Stimulated activated naive CD8-positive, alpha-beta T cell treated with anti-CD3 and anti-CD28 coated beads, Interleukin-15, Interleukin-2, amounts not matched to agents 100 ng/mL and 50 ng/mL, for 24 hours (primary cell): Measurements from ENCODE around the gene MVB12B.
"Not testable (repeated sequence)": the region's sequence is repeated elsewhere in the genome, so short reads cannot be mapped to it uniquely, and the experiment has no call there.

Experiments
- H3K27ac Mint-ChIP-seq: one replicate; pipeline ENCODE4 v1.8.0; 2021; ENCODE audit warnings: mild to moderate bottlenecking, mixed read lengths
- H3K27me3 Mint-ChIP-seq: one replicate; pipeline ENCODE4 v1.8.0; 2021; ENCODE audit warnings: mixed read lengths
- H3K36me3 Mint-ChIP-seq: one replicate; pipeline ENCODE4 v1.8.0; 2021; ENCODE audit warnings: low read depth, mixed read lengths
- H3K4me1 Mint-ChIP-seq: one replicate; pipeline ENCODE4 v1.8.0; 2021; ENCODE audit warnings: low read depth, mixed read lengths
- H3K4me3 Mint-ChIP-seq: one replicate; pipeline ENCODE4 v1.8.0; 2021; ENCODE audit warnings: mild to moderate bottlenecking, mixed read lengths
- H3K9me3 Mint-ChIP-seq: one replicate; pipeline ENCODE4 v1.8.0; 2021; ENCODE audit warnings: mixed read lengths

Gene MVB12B

GRCh38 chr9:126536131-126536530, 209.5 kb downstream of the MVB12B start:
- Mint-ChIP-seq H3K27me3 (peaks cover 12% of the 10 kb centered on the region), H3K27ac (no peak overlapping the region), H3K36me3 (no peaks in the 10 kb centered on the region), H3K4me1 (no peaks in the 10 kb centered on the region), H3K9me3 (no peaks in the 10 kb centered on the region), H3K4me3 (no peak overlapping the region)

GRCh38 chr9:126536841-126537465, 210.3 kb downstream of the MVB12B start:
- Mint-ChIP-seq H3K4me1 (no peaks in the 10 kb centered on the region), H3K36me3 (no peaks in the 10 kb centered on the region), H3K9me3 (no peaks in the 10 kb centered on the region), H3K27ac (no peak overlapping the region), H3K27me3 (peaks cover 10% of the 10 kb centered on the region), H3K4me3 (no peak overlapping the region)

- no peak overlapping the region for H3K4me3 Mint-ChIP-seq
- peaks cover 10% of the 10 kb centered on the region for H3K27me3 Mint-ChIP-seq
- H3K4me1 Mint-ChIP-seq = no peaks in the 10 kb centered on the region
- no peaks in the 10 kb centered on the region for H3K9me3 Mint-ChIP-seq
- H3K36me3 Mint-ChIP-seq = no peaks in the 10 kb centered on the region
- no peak overlapping the region for H3K27ac Mint-ChIP-seq
Observed at GRCh38 chr9:126538550-126538949, 211.9 kb downstream of the MVB12B start.

GRCh38 chr9:126540398-126540797, 213.8 kb downstream of the MVB12B start:
- H3K4me3 Mint-ChIP-seq, H3K27me3 Mint-ChIP-seq, H3K36me3 Mint-ChIP-seq, H3K9me3 Mint-ChIP-seq, H3K4me1 Mint-ChIP-seq, H3K27ac Mint-ChIP-seq: not testable (repeated sequence)

- no peak overlapping the region for H3K4me3 Mint-ChIP-seq
- no peaks in the 10 kb centered on the region for H3K27me3 Mint-ChIP-seq
- no peak overlapping the region for H3K27ac Mint-ChIP-seq
- H3K36me3 Mint-ChIP-seq = no peaks in the 10 kb centered on the region
- H3K4me1 Mint-ChIP-seq = no peaks in the 10 kb centered on the region
- H3K9me3 Mint-ChIP-seq = no peaks in the 10 kb centered on the region
Observed at GRCh38 chr9:126543490-126543889, 216.9 kb downstream of the MVB12B start.

- H3K27ac Mint-ChIP-seq = no peak overlapping the region
- no peaks in the 10 kb centered on the region for H3K9me3 Mint-ChIP-seq
- H3K4me1 Mint-ChIP-seq = no peaks in the 10 kb centered on the region
- H3K36me3 Mint-ChIP-seq = no peaks in the 10 kb centered on the region
- H3K4me3 Mint-ChIP-seq = no peak overlapping the region
- no peaks in the 10 kb centered on the region for H3K27me3 Mint-ChIP-seq
Observed at GRCh38 chr9:126545106-126545505, 218.5 kb downstream of the MVB12B start.

GRCh38 chr9:126546036-126546435, 219.4 kb downstream of the MVB12B start:
- H3K4me3 Mint-ChIP-seq = no peak overlapping the region
- H3K4me1 Mint-ChIP-seq = no peaks in the 10 kb centered on the region
- H3K27ac Mint-ChIP-seq = no peak overlapping the region
- no peaks in the 10 kb centered on the region for H3K36me3 Mint-ChIP-seq
- no peaks in the 10 kb centered on the region for H3K27me3 Mint-ChIP-seq
- H3K9me3 Mint-ChIP-seq = no peaks in the 10 kb centered on the region

- Mint-ChIP-seq H3K27ac (no peak overlapping the region), H3K4me3 (no peak overlapping the region), H3K4me1 (no peaks in the 10 kb centered on the region), H3K36me3 (no peaks in the 10 kb centered on the region), H3K9me3 (no peaks in the 10 kb centered on the region), H3K27me3 (no peaks in the 10 kb centered on the region)
Observed at GRCh38 chr9:126548312-126548711, 221.7 kb downstream of the MVB12B start.

GRCh38 chr9:126549246-126550006, 222.8 kb downstream of the MVB12B start:
- Mint-ChIP-seq H3K4me1 (no peaks in the 10 kb centered on the region), H3K36me3 (no peaks in the 10 kb centered on the region), H3K27ac (no peak overlapping the region), H3K4me3 (no peak overlapping the region), H3K9me3 (no peaks in the 10 kb centered on the region), H3K27me3 (no peaks in the 10 kb centered on the region)

GRCh38 chr9:126550891-126551351, 224.3 kb downstream of the MVB12B start:
- Mint-ChIP-seq H3K27ac (no peak overlapping the region), H3K4me1 (no peaks in the 10 kb centered on the region), H3K27me3 (no peaks in the 10 kb centered on the region), H3K9me3 (no peaks in the 10 kb centered on the region), H3K4me3 (no peak overlapping the region), H3K36me3 (no peaks in the 10 kb centered on the region)

GRCh38 chr9:126551812-126552211, 225.2 kb downstream of the MVB12B start:
- Mint-ChIP-seq H3K4me3 (no peak overlapping the region), H3K4me1 (no peaks in the 10 kb centered on the region), H3K36me3 (no peaks in the 10 kb centered on the region), H3K27me3 (no peaks in the 10 kb centered on the region), H3K27ac (no peak overlapping the region), H3K9me3 (no peaks in the 10 kb centered on the region)

- H3K9me3 Mint-ChIP-seq = no peaks in the 10 kb centered on the region
- no peaks in the 10 kb centered on the region for H3K4me1 Mint-ChIP-seq
- H3K4me3 Mint-ChIP-seq = no peak overlapping the region
- H3K36me3 Mint-ChIP-seq = no peaks in the 10 kb centered on the region
- H3K27me3 Mint-ChIP-seq = peaks cover 13% of the 10 kb centered on the region
- no peak overlapping the region for H3K27ac Mint-ChIP-seq
Observed at GRCh38 chr9:126554292-126554691, 227.7 kb downstream of the MVB12B start.

- H3K27me3 Mint-ChIP-seq = peaks cover 20% of the 10 kb centered on the region
- not testable (repeated sequence) for H3K4me3 Mint-ChIP-seq, H3K9me3 Mint-ChIP-seq, H3K4me1 Mint-ChIP-seq, H3K27ac Mint-ChIP-seq, H3K36me3 Mint-ChIP-seq
Observed at GRCh38 chr9:126555421-126555820, 228.8 kb downstream of the MVB12B start.
